ENCODE measurements around the gene VSIG10. TPM values are rescaled to one million over a fixed set of nuclear protein-coding genes. Genes with fewer than 3 reads are reported as not detected.

Gene VSIG10
- polyA plus RNA-seq, 1 donor (not counting 4 experiments of a cell fraction or from before 2014, with no cell fraction given) = 11.4 TPM

GRCh38 chr12:118055865-118056773 is 47.7 kb downstream of the VSIG10 start:
- H3K79me2 ChIP-seq (ENCODE audit: control insufficient read depth, insufficient read depth, low read length) = peaks cover 43% of the 10 kb centered on the region
- DNase-seq (ENCODE audit: low read depth, low spot score) (no peak), FAIRE-seq (no peak)
- H3K9me3 ChIP-seq (ENCODE audit: control insufficient read depth, low read depth, low read length) = no peaks in the 10 kb centered on the region
- no peak overlapping the region for H3K9ac ChIP-seq (ENCODE audit: control insufficient read depth, extremely low read depth, insufficient read depth, low read length)
- TF ChIP-seq, protein P1, sequence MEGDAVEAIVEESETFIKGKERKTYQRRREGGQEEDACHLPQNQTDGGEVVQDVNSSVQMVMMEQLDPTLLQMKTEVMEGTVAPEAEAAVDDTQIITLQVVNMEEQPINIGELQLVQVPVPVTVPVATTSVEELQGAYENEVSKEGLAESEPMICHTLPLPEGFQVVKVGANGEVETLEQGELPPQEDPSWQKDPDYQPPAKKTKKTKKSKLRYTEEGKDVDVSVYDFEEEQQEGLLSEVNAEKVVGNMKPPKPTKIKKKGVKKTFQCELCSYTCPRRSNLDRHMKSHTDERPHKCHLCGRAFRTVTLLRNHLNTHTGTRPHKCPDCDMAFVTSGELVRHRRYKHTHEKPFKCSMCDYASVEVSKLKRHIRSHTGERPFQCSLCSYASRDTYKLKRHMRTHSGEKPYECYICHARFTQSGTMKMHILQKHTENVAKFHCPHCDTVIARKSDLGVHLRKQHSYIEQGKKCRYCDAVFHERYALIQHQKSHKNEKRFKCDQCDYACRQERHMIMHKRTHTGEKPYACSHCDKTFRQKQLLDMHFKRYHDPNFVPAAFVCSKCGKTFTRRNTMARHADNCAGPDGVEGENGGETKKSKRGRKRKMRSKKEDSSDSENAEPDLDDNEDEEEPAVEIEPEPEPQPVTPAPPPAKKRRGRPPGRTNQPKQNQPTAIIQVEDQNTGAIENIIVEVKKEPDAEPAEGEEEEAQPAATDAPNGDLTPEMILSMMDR (optimal IDR thresholded peaks at IDR 0.05 in 1 of 3, IDR thresholded peaks at IDR 0.05 in 1 of 3, conservative IDR thresholded peaks at IDR 0.05 in 1 of 3; ENCODE audit: extremely low read depth in 1 of 3, insufficient read depth in 2 of 3, low read length in 3 of 3) = no peak
- no peak for TF ChIP-seq EZH2 (IDR thresholded peaks at IDR 0.05; ENCODE audit: low read length)
- H3K36me3 ChIP-seq (ENCODE audit: control insufficient read depth in 2 of 2, extremely low read depth in 1 of 2, insufficient read depth in 2 of 2, low read length in 2 of 2) = peaks cover 0 to 2% of the 10 kb centered on the region in 2 experiments
- H4K20me1 ChIP-seq (ENCODE audit: control insufficient read depth, extremely low read depth, insufficient read depth, low read length) = no peaks in the 10 kb centered on the region
- H3K4me1 ChIP-seq (ENCODE audit: control insufficient read depth, extremely low read depth, insufficient read depth, low read length) = peaks cover 27% of the 10 kb centered on the region
- no peak overlapping the region for H3K4me3 ChIP-seq (ENCODE audit: control insufficient read depth in 2 of 3, extremely low read depth in 1 of 3, insufficient read depth in 2 of 3, low read depth in 1 of 3, low read length in 3 of 3)
- no peak overlapping the region for H2AFZ ChIP-seq (ENCODE audit: control insufficient read depth, low read length)
- no peaks in the 10 kb centered on the region for H3K27me3 ChIP-seq (ENCODE audit: control insufficient read depth, extremely low read depth, insufficient read depth, low read length)
- no peaks in the 10 kb centered on the region for H3K9me1 ChIP-seq (ENCODE audit: control insufficient read depth, extremely low read depth, insufficient read depth, low read length)
- H3K27ac ChIP-seq (ENCODE audit: control insufficient read depth, insufficient read depth, low read length) = no peak overlapping the region
- dilution Hi-C loops (cut with MboI; ENCODE audit: extremely low pct_ligation_motif_present, low sequenced_read_pairs) = no loop called here
- H3K4me2 ChIP-seq (ENCODE audit: control insufficient read depth, extremely low read depth, insufficient read depth, low read depth, low read length) = no peak overlapping the region

GRCh38 chr12:118055144-118055557 is 48.7 kb downstream of the VSIG10 start:
- FAIRE-seq (no peak), DNase-seq (ENCODE audit: low read depth, low spot score) (no peak)
- Histone ChIP-seq H2AFZ (ENCODE audit: control insufficient read depth, low read length) (no peak overlapping the region), H3K4me3 (ENCODE audit: control insufficient read depth in 2 of 3, extremely low read depth in 1 of 3, insufficient read depth in 2 of 3, low read depth in 1 of 3, low read length in 3 of 3) (no peak overlapping the region), H3K4me1 (ENCODE audit: control insufficient read depth, extremely low read depth, insufficient read depth, low read length) (peaks cover 27% of the 10 kb centered on the region), H3K9me3 (ENCODE audit: control insufficient read depth, low read depth, low read length) (no peaks in the 10 kb centered on the region), H3K9ac (ENCODE audit: control insufficient read depth, extremely low read depth, insufficient read depth, low read length) (no peak overlapping the region), H3K27ac (ENCODE audit: control insufficient read depth, insufficient read depth, low read length) (no peak overlapping the region), H3K36me3 (ENCODE audit: control insufficient read depth in 2 of 2, extremely low read depth in 1 of 2, insufficient read depth in 2 of 2, low read length in 2 of 2) (peaks cover 3% of the 10 kb centered on the region in 2 experiments), H3K4me2 (ENCODE audit: control insufficient read depth, extremely low read depth, insufficient read depth, low read depth, low read length) (no peak overlapping the region), H4K20me1 (ENCODE audit: control insufficient read depth, extremely low read depth, insufficient read depth, low read length) (no peaks in the 10 kb centered on the region), H3K79me2 (ENCODE audit: control insufficient read depth, insufficient read depth, low read length) (peaks cover 44% of the 10 kb centered on the region), H3K9me1 (ENCODE audit: control insufficient read depth, extremely low read depth, insufficient read depth, low read length) (no peaks in the 10 kb centered on the region), H3K27me3 (ENCODE audit: control insufficient read depth, extremely low read depth, insufficient read depth, low read length) (no peaks in the 10 kb centered on the region)
- TF ChIP-seq EZH2 (IDR thresholded peaks at IDR 0.05; ENCODE audit: low read length) = no peak
- TF ChIP-seq, protein P1 (optimal IDR thresholded peaks at IDR 0.05 in 1 of 3, IDR thresholded peaks at IDR 0.05 in 1 of 3, conservative IDR thresholded peaks at IDR 0.05 in 1 of 3; ENCODE audit: extremely low read depth in 1 of 3, insufficient read depth in 2 of 3, low read length in 3 of 3) = peak; percentile 72 to 79 (median 76)
- dilution Hi-C loops (cut with MboI; ENCODE audit: extremely low pct_ligation_motif_present, low sequenced_read_pairs) = no loop called here
